Vagina (tissue), 2 donors: ENCODE data around the gene MRPS10. TPM values are rescaled to one million over a fixed set of nuclear protein-coding genes. Genes with fewer than 3 reads are reported as not detected.
"Not testable (repeated sequence)": the region's sequence is repeated elsewhere in the genome, so short reads cannot be mapped to it uniquely, and the experiment has no call there.

ENCODE experiments used
- DNase-seq, 2 donors: peaks; one replicate each; pipeline ENCODE4 v3.0.0-alpha.2; 2017; ENCODE audit errors: extremely low spot score in 2 of 2
- H3K27ac ChIP-seq: fragments of 200-600 bp; sonication (generic); one replicate; pipeline ENCODE4 v1.5.1; 2019
- H3K27me3 ChIP-seq: fragments of 200-600 bp; sonication (generic); one replicate; pipeline ENCODE4 v1.5.1; 2019
- H3K36me3 ChIP-seq, 2 donors: fragments of 200-600 bp; sonication (generic); one replicate each; pipeline ENCODE4 v1.5.1; 2017 to 2019
- H3K4me1 ChIP-seq: fragments of 200-600 bp; sonication (generic); one replicate; pipeline ENCODE4 v1.5.1; 2019
- H3K4me3 ChIP-seq, 2 donors: fragments of 200-600 bp; sonication (generic); 1 replicate in 1 of 2; 2 replicates in 1 of 2; pipeline ENCODE4 v1.5.1; 2016 to 2019
- H3K9me3 ChIP-seq: fragments of 200-600 bp; sonication (generic); one replicate; pipeline ENCODE4 v1.5.1; 2019
- CTCF ChIP-seq, 3 experiments: fragments of 450-650 bp in 2 of 3; fragments of 200-600 bp in 1 of 3; sonication (generic) in 1 of 3; IDR thresholded peaks; one replicate each; pipeline ENCODE4 v1.5.1; 2017 to 2019; ENCODE audit warnings: antibody characterized with exemption in 3 of 3, mild to moderate bottlenecking in 2 of 3, moderate library complexity in 2 of 3
- POLR2A ChIP-seq, 2 donors: fragments of 450-650 bp; IDR thresholded peaks; one replicate each; pipeline ENCODE4 v1.6.1; 2017; ENCODE audit warnings: antibody characterized with exemption in 2 of 2, mild to moderate bottlenecking in 2 of 2, moderate library complexity in 2 of 2
- POLR2AphosphoS5 ChIP-seq, 2 donors: sonication (generic); formaldehyde crosslinking; IDR thresholded peaks; one replicate each; pipeline ENCODE4 v1.9.0; 2017; ENCODE audit warnings: antibody characterized with exemption in 2 of 2, mild to moderate bottlenecking in 2 of 2, low read depth in 1 of 2; ENCODE audit not compliant: insufficient read depth in 1 of 2
- intact Hi-C: fragments of 100-400 bp; cut with DNase I; formaldehyde crosslinking; loops from one replicate; pipeline ENCODE4 v1.15.1; 2023
- total RNA-seq: library from RNA; depleted of rRNA; stranded (reverse); fragments of >200 nt; gene quantifications from one replicate; pipeline ENCODE4 v1.2.3, GENCODE V29; 2016

The MRPS10 gene
- total RNA-seq, 1 donor from 2014 or later, result 21.4 TPM

- H3K27ac ChIP-seq, result no peak overlapping the region
- intact Hi-C loops, result no loop called here
Observed at GRCh38 chr6:42193491-42193894, 24.2 kb downstream of the MRPS10 start.

DNA sequence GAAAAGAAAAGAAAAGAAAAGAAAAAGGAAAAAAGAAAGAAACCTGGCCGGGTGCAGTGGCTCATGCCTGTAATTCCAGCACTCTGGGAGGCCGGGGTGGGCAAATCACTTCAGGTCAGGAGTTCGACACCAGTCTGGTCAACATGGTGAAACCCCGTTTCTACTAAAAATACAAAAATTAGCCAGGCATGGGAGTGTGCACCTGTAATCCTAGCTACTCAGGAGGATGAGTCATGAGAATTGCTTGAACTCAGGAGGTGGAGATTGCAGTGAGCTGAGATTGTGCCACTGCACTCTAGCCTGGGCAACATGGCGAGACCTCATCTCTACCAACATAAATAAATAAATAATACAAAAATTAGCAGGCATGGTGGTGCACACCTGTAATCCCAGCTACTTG, 25.3 kb downstream of the MRPS10 start:
- H3K4me3 ChIP-seq, H3K27me3 ChIP-seq, DNase-seq, H3K9me3 ChIP-seq, H3K36me3 ChIP-seq, H3K27ac ChIP-seq, intact Hi-C loops: not testable (repeated sequence)
- H3K4me1 ChIP-seq, result peaks cover 14% of the 10 kb centered on the region

More at GRCh38 chr6:42193491-42193894, 24.2 kb downstream of the MRPS10 start:
- Histone ChIP-seq H3K4me1 (peaks cover 25% of the 10 kb centered on the region), H3K9me3 (no peaks in the 10 kb centered on the region), H3K4me3 (no peak overlapping the region), H3K27me3 (no peaks in the 10 kb centered on the region), H3K36me3 (no peaks in the 10 kb centered on the region)
- TF ChIP-seq POLR2A (IDR thresholded peaks at IDR 0.05) (no peak), POLR2AphosphoS5 (IDR thresholded peaks at IDR 0.05; ENCODE audit: insufficient read depth in 1 of 2, low read depth in 1 of 2) (peak in 1 of 2 donors; percentile 8), CTCF (IDR thresholded peaks at IDR 0.05) (no peak)
- DNase-seq, result no peak

- Histone ChIP-seq H3K4me1 (peaks cover 8% of the 10 kb centered on the region), H3K4me3 (no peak overlapping the region), H3K9me3 (no peaks in the 10 kb centered on the region), H3K27me3 (no peaks in the 10 kb centered on the region), H3K27ac (no peak overlapping the region), H3K36me3 (no peaks in the 10 kb centered on the region)
- TF ChIP-seq POLR2A (IDR thresholded peaks at IDR 0.05), result no peak
- intact Hi-C loops, result no loop called here
- no peak for DNase-seq
Observed at GRCh38 chr6:42190554-42191183, 27.0 kb downstream of the MRPS10 start.

- H3K27me3 ChIP-seq, result no peaks in the 10 kb centered on the region
- no peaks in the 10 kb centered on the region for H3K36me3 ChIP-seq
- intact Hi-C loops, result no loop called here
- DNase-seq, result no peak
- H3K4me1 ChIP-seq, result peaks cover 8% of the 10 kb centered on the region
- no peak overlapping the region for H3K4me3 ChIP-seq
- H3K9me3 ChIP-seq, result no peaks in the 10 kb centered on the region
- TF ChIP-seq POLR2A (IDR thresholded peaks at IDR 0.05) (no peak), POLR2AphosphoS5 (IDR thresholded peaks at IDR 0.05; ENCODE audit: insufficient read depth in 1 of 2, low read depth in 1 of 2) (no peak), CTCF (IDR thresholded peaks at IDR 0.05) (no peak)
- H3K27ac ChIP-seq, result no peak overlapping the region
Observed at GRCh38 chr6:42188406-42188805, 29.3 kb downstream of the MRPS10 start.

DNA sequence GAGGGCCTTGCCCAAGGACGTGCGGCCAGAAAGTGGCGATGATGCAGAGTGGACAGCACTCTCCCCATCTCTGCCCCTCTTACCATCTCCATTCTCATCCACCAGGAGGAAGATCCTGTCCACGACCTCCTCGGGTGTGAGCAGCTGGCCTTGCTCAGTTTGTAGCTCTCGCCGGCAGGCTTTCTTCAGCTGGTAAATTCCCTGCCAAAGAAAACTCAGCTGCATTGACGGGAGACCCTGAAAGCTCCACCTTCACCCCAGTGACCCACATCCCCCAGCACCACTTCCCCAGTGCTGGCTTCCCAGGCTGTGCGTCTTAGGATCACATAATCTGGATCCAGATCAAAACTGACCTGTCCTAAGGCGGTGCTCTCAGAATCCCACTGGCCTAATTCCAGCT, 32.1 kb downstream of the MRPS10 start:
- H3K36me3 ChIP-seq, result no peaks in the 10 kb centered on the region
- TF ChIP-seq POLR2AphosphoS5 (IDR thresholded peaks at IDR 0.05; ENCODE audit: insufficient read depth in 1 of 2, low read depth in 1 of 2) (no peak), POLR2A (IDR thresholded peaks at IDR 0.05) (no peak), CTCF (IDR thresholded peaks at IDR 0.05) (no peak)
- no peaks in the 10 kb centered on the region for H3K4me1 ChIP-seq
- DNase-seq, result no peak
- no peaks in the 10 kb centered on the region for H3K27me3 ChIP-seq
- H3K27ac ChIP-seq, result no peak overlapping the region
- intact Hi-C loops, result no loop called here
- H3K4me3 ChIP-seq, result no peak overlapping the region
- no peaks in the 10 kb centered on the region for H3K9me3 ChIP-seq

DNA sequence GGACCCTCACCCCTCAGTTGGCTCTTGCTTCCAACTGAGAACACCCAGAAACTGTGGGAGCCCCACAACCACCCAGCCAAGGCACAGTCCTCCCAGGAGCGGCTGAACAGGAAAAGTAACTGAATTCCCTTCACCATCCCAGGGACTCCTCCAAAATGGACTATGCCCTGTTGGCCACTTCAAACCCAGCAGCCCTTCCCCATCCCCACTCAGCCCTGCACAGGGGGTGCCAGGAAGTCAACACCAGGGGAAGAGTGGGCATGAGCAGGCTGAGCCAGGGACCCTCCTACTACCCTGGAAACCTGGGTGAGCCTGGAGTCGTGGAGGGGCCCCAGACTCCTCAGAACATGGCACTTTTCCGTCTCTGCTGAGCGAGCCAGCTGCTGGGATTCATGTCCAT, 33.2 kb downstream of the MRPS10 start:
- Histone ChIP-seq H3K36me3 (no peaks in the 10 kb centered on the region), H3K4me3 (no peak overlapping the region), H3K27ac (no peak overlapping the region), H3K27me3 (no peaks in the 10 kb centered on the region), H3K9me3 (no peaks in the 10 kb centered on the region), H3K4me1 (no peaks in the 10 kb centered on the region)
- intact Hi-C loops, result no loop called here
- TF ChIP-seq POLR2AphosphoS5 (IDR thresholded peaks at IDR 0.05; ENCODE audit: insufficient read depth in 1 of 2, low read depth in 1 of 2), result no peak
- TF ChIP-seq CTCF (IDR thresholded peaks at IDR 0.05), result no peak
- no peak for TF ChIP-seq POLR2A (IDR thresholded peaks at IDR 0.05)
- no peak for DNase-seq
